Ishikawa (cell line): ENCODE measurements around the gene GHSR.

ENCODE experiments used
- REST ChIP-seq: IDR thresholded peaks from 2 replicates; pipeline ENCODE4 v1.6.1; 2012; ENCODE audit warnings: low read depth, mild to moderate bottlenecking
- TAF1 ChIP-seq: IDR thresholded peaks from 2 replicates; pipeline ENCODE4 v1.6.1; 2012; ENCODE audit warnings: low read depth, mild to moderate bottlenecking
- TCF12 ChIP-seq: IDR thresholded peaks from 2 replicates; pipeline ENCODE4 v1.6.1; 2012; ENCODE audit warnings: low read depth
- TEAD4 ChIP-seq: IDR thresholded peaks from 2 replicates; pipeline ENCODE4 v1.6.1; 2012

GRCh38 chr3:172397716-172398405 lies 50.4 kb downstream of the GHSR start:
- no peak for TF ChIP-seq REST
- TF ChIP-seq TCF12, result no peak
- no peak for TF ChIP-seq TEAD4
- no peak for TF ChIP-seq TAF1
